Ascending aorta (tissue), 2 donors: Measurements from ENCODE around the gene SSH2. TPM values are rescaled to one million over a fixed set of nuclear protein-coding genes. Genes with fewer than 3 reads are reported as not detected.

ENCODE experiments used
- DNase-seq, 2 donors: peaks; one replicate each; pipeline ENCODE4 v3.0.0-alpha.2; 2019; ENCODE audit warnings: low spot score in 2 of 2
- H3K27ac ChIP-seq, 2 donors: fragments of 200-600 bp; sonication (generic); one replicate each; pipeline ENCODE4 v1.5.1; 2016 to 2017; ENCODE audit warnings: mild to moderate bottlenecking in 1 of 2
- H3K27me3 ChIP-seq: fragments of 200-600 bp; sonication (generic); one replicate; pipeline ENCODE4 v1.5.1; 2017
- H3K36me3 ChIP-seq, 2 donors: fragments of 200-600 bp; sonication (generic); one replicate each; pipeline ENCODE4 v1.5.1; 2016
- H3K4me1 ChIP-seq, 2 donors: fragments of 200-600 bp; sonication (generic); one replicate each; pipeline ENCODE4 v1.5.1; 2016 to 2017; ENCODE audit warnings: mild to moderate bottlenecking in 1 of 2
- H3K4me3 ChIP-seq, 2 donors: fragments of 200-600 bp; sonication (generic); one replicate each; pipeline ENCODE4 v1.5.1; 2016 to 2017; ENCODE audit warnings: mild to moderate bottlenecking in 1 of 2
- H3K9me3 ChIP-seq, 2 donors: fragments of 200-600 bp; sonication (generic); one replicate each; pipeline ENCODE4 v1.5.1; 2016
- CTCF ChIP-seq, 3 experiments: fragments of 200-600 bp in 2 of 3; fragments of 450-650 bp in 1 of 3; sonication (generic) in 2 of 3; IDR thresholded peaks; one replicate each; pipeline ENCODE4 v1.5.1; 2016 to 2019; ENCODE audit warnings: antibody characterized with exemption in 3 of 3, mild to moderate bottlenecking in 1 of 3, moderate library complexity in 1 of 3
- intact Hi-C: fragments of 100-400 bp; cut with DNase I; formaldehyde crosslinking; loops from one replicate; pipeline ENCODE4 v1.15.1; 2023
- total RNA-seq: library from RNA; depleted of rRNA; stranded (reverse); fragments of >200 nt; gene quantifications from one replicate; pipeline ENCODE4 v1.1.0, GENCODE V29; 2016

SSH2 gene
- total RNA-seq, 1 donor from 2014 or later = 7.9 TPM

GRCh38 chr17:29911641-29912177, 18.3 kb downstream of the SSH2 start:
- DNase-seq = no peak
- no peak overlapping the region for H3K4me3 ChIP-seq
- H3K4me1 ChIP-seq = no peaks in the 10 kb centered on the region
- no peaks in the 10 kb centered on the region for H3K9me3 ChIP-seq
- H3K27me3 ChIP-seq = no peaks in the 10 kb centered on the region
- no peak overlapping the region for H3K27ac ChIP-seq
- no peaks in the 10 kb centered on the region for H3K36me3 ChIP-seq
- no peak for TF ChIP-seq CTCF (IDR thresholded peaks at IDR 0.05)
- intact Hi-C loops = no loop called here

DNA sequence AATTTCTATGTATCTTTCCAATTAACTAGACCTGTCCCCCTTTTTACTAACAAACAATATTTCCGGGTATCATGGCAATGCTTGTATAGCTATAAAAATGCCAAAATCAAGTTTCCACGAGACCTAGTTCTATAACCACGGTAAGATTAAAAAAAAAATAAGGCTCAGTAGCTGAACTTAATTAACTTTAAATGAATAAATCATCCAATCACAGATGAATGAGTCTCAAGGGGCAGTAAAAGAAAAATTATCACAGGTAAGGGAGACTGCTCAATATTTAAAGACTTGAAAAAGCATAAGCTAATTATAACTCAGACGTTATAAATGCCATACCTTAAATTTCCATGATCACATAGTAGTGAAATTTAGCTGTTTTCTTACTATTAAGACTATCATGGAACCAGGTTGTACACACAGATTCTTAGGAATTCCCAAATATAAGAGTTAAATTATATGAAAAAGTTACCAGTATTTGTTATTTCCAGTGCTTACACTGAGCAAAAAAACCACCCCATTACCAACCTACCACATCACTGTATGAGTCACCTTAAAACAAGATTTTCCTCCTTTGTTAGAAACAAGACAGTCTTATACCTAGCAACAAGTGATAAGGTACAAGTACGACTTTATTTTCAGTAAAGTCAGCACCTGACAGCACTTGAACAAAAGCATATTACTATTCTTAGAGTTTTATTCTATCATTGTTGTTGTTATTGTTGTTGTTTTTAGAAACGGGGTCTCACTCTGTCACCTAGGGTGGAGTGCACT, 20.6 kb downstream of the SSH2 start:
- Histone ChIP-seq H3K27me3 (no peaks in the 10 kb centered on the region), H3K4me3 (no peak overlapping the region), H3K9me3 (no peaks in the 10 kb centered on the region), H3K4me1 (no peaks in the 10 kb centered on the region), H3K27ac (no peak overlapping the region), H3K36me3 (no peaks in the 10 kb centered on the region)
- intact Hi-C loops = no loop called here
- DNase-seq = no peak
- TF ChIP-seq CTCF (IDR thresholded peaks at IDR 0.05) = no peak

GRCh38 chr17:29906969-29907368, 23.1 kb downstream of the SSH2 start:
- Histone ChIP-seq H3K36me3 (no peaks in the 10 kb centered on the region), H3K4me3 (no peak overlapping the region), H3K27me3 (no peaks in the 10 kb centered on the region), H3K27ac (no peak overlapping the region), H3K9me3 (no peaks in the 10 kb centered on the region), H3K4me1 (no peaks in the 10 kb centered on the region)
- intact Hi-C loops = no loop called here
- no peak for DNase-seq
- TF ChIP-seq CTCF (IDR thresholded peaks at IDR 0.05) = no peak

DNA sequence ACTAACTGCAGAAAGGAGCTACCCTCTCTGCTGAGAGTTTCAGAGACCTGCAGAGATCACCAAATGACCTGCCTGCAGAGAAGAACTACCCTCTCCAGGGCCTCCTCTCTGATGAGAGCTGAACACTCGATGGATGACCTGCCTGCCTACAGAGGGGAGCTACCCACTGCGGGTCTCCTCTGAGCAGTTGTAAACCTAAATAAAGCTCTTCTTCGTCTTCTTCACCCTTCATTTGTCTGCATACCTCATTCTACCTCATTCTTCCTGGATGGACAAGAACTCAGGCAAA, 24.2 kb downstream of the SSH2 start:
- no peaks in the 10 kb centered on the region for H3K4me1 ChIP-seq

GRCh38 chr17:29905086-29905878, 24.7 kb downstream of the SSH2 start:
- Histone ChIP-seq H3K27ac (no peak overlapping the region), H3K27me3 (no peaks in the 10 kb centered on the region), H3K4me3 (no peak overlapping the region), H3K36me3 (no peaks in the 10 kb centered on the region), H3K9me3 (no peaks in the 10 kb centered on the region), H3K4me1 (no peaks in the 10 kb centered on the region)
- intact Hi-C loops = no loop called here
- TF ChIP-seq CTCF (IDR thresholded peaks at IDR 0.05) = no peak
- DNase-seq = no peak

More for the DNA sequence above, 24.2 kb downstream of the SSH2 start:
- Histone ChIP-seq H3K36me3 (no peaks in the 10 kb centered on the region), H3K27me3 (no peaks in the 10 kb centered on the region), H3K27ac (no peak overlapping the region), H3K4me3 (no peak overlapping the region), H3K9me3 (no peaks in the 10 kb centered on the region)
- no peak for TF ChIP-seq CTCF (IDR thresholded peaks at IDR 0.05)
- DNase-seq = no peak
- intact Hi-C loops = no loop called here
